ENCODE results near the gene SNPH.

GRCh38 chr20:1307571-1307971 is 41.5 kb downstream of the SNPH start:
- TF ChIP-seq CTCF (IDR thresholded peaks at IDR 0.05) (no peak), POLR2A (IDR thresholded peaks at IDR 0.05) (no peak)
